HG02840 (cell line): Measurements from ENCODE around the gene RIPPLY1.

Experiments
- ATAC-seq: cut with Tn5 transposase; IDR thresholded peaks from one replicate; pipeline ENCODE4 v1.9.1; 2021; ENCODE audit warnings: mild to moderate bottlenecking, moderate library complexity, moderate number of reproducible peaks; ENCODE audit not compliant: unreplicated experiment, low FRiP score

RIPPLY1 gene

GRCh38 chrX:106903291-106903824, at the start of gene RIPPLY1:
Gene RIPPLY1 (minus strand): TSS chrX:106903341. CDS start chrX:106903287, 54 bp downstream.
- ATAC-seq: no peak

GRCh38 chrX:106952538-106952937, 49.4 kb upstream of the RIPPLY1 start:
- ATAC-seq: no peak

GRCh38 chrX:106952089-106952488, 48.9 kb upstream of the RIPPLY1 start:
- no peak for ATAC-seq

GRCh38 chrX:106951230-106951629, 48.1 kb upstream of the RIPPLY1 start:
- no peak for ATAC-seq

GRCh38 chrX:106950381-106950780, 47.2 kb upstream of the RIPPLY1 start:
- ATAC-seq: no peak

GRCh38 chrX:106949366-106949765, 46.2 kb upstream of the RIPPLY1 start:
- ATAC-seq: no peak

- ATAC-seq: no peak
Measured at GRCh38 chrX:106948641-106949040, 45.5 kb upstream of the RIPPLY1 start.

GRCh38 chrX:106946464-106946863, 43.3 kb upstream of the RIPPLY1 start:
- ATAC-seq: no peak

- no peak for ATAC-seq
Measured at GRCh38 chrX:106940068-106940467, 36.9 kb upstream of the RIPPLY1 start.

- ATAC-seq: no peak
Measured at GRCh38 chrX:106939566-106939965, 36.4 kb upstream of the RIPPLY1 start.

- no peak for ATAC-seq
Measured at GRCh38 chrX:106936246-106936645, 33.1 kb upstream of the RIPPLY1 start.

- no peak for ATAC-seq
Measured at GRCh38 chrX:106935175-106935574, 32.0 kb upstream of the RIPPLY1 start.

GRCh38 chrX:106933538-106933961, 30.4 kb upstream of the RIPPLY1 start:
- no peak for ATAC-seq

GRCh38 chrX:106932960-106933537, 29.9 kb upstream of the RIPPLY1 start:
- no peak for ATAC-seq

GRCh38 chrX:106932492-106932923, 29.4 kb upstream of the RIPPLY1 start:
- no peak for ATAC-seq

GRCh38 chrX:106931831-106932491, 28.8 kb upstream of the RIPPLY1 start:
- ATAC-seq: no peak

GRCh38 chrX:106928227-106928626, 25.1 kb upstream of the RIPPLY1 start:
- ATAC-seq: no peak

GRCh38 chrX:106927700-106928099, 24.6 kb upstream of the RIPPLY1 start:
- ATAC-seq: no peak

- ATAC-seq: no peak
Measured at GRCh38 chrX:106927023-106927422, 23.9 kb upstream of the RIPPLY1 start.

GRCh38 chrX:106921637-106922036, 18.5 kb upstream of the RIPPLY1 start:
- no peak for ATAC-seq

- no peak for ATAC-seq
Measured at GRCh38 chrX:106919932-106920452, 16.9 kb upstream of the RIPPLY1 start, which contains the start of gene CLDN2. Gene CLDN2 (plus strand): TSS chrX:106920402. CDS start chrX:106928229, 7,827 bp downstream.
